A549 (cell line): Measurements from ENCODE around the gene NBL1. TPM values are rescaled to one million over a fixed set of nuclear protein-coding genes. Genes with fewer than 3 reads are reported as not detected.
A peak's percentile ranks its signal among the peaks of the same experiment; 100 is the strongest.

Source experiments
- ATAC-seq, 2 experiments: fragments of 200-7000 bp in 1 of 2; fragments of >200 bp in 1 of 2; cut with Nextera tagmentation in 1 of 2; cut with Tn5 transposase in 1 of 2; 3 replicates each; pipeline versions ENCODE4 v1.8.0 to v1.9.1; 2018 to 2020; ENCODE audit warnings: mild to moderate bottlenecking in 1 of 2, moderate library complexity in 1 of 2
- CTCF ChIA-PET: fragments of 300-600 bp; sonication (Branson Sonifier 250); formaldehyde crosslinking; extraction: SDS; loops from one replicate; lab custom pipeline; 2021; ENCODE audit warnings: antibody characterized with exemption, inconsistent platforms; lab: Yijun Ruan, JAX
- POLR2A ChIA-PET: fragments of 350-600 bp; formaldehyde crosslinking; extraction: SDS; loops from one replicate; lab custom pipeline; 2021; ENCODE audit warnings: antibody characterized with exemption, inconsistent platforms; lab: Yijun Ruan, JAX
- DNase-seq, 2 experiments: peaks; one replicate each; pipeline versions ENCODE4 v3.0.0 to v3.0.0-alpha.2; 2011 to 2016; ENCODE audit warnings: low read depth in 1 of 2, low spot score in 1 of 2
- FAIRE-seq: peaks from 2 replicates; lab custom pipeline; 2011; peaks lifted over from hg19 to GRCh38; lab: Jason Lieb, UNC
- H3K27ac ChIP-seq, 2 experiments: fragments of >200 bp; sonication (Bioruptor Twin); formaldehyde crosslinking; 3 replicates each; pipeline ENCODE4 v1.5.1; 2016 to 2017
- H3K4me1 ChIP-seq: fragments of >200 bp; sonication (Bioruptor Twin); formaldehyde crosslinking; 3 replicates; pipeline ENCODE4 v1.6.1; 2016
- H3K4me2 ChIP-seq: fragments of >200 bp; sonication (Bioruptor Twin); formaldehyde crosslinking; 3 replicates; pipeline ENCODE4 v1.6.1; 2016
- H3K4me3 ChIP-seq: fragments of >200 bp; sonication (Bioruptor Twin); formaldehyde crosslinking; 3 replicates; pipeline ENCODE4 v1.5.1; 2016
- H3K9me3 ChIP-seq: fragments of >200 bp; sonication (Bioruptor Twin); formaldehyde crosslinking; 3 replicates; pipeline ENCODE4 v1.6.1; 2016
- CEBPB ChIP-seq, 2 experiments: fragments of >200 bp in 1 of 2; sonication (Bioruptor Twin) in 1 of 2; formaldehyde crosslinking in 1 of 2; IDR thresholded peaks; 2 replicates each; pipeline ENCODE4 v1.6.1; 2012 to 2016
- CHD4 ChIP-seq: fragments of 200-600 bp; sonication (generic); IDR thresholded peaks from 2 replicates; pipeline ENCODE4 v1.6.1; 2016; ENCODE audit warnings: antibody characterized with exemption, mild to moderate bottlenecking, borderline replicate concordance
- EHF ChIP-seq: fragments of 250-450 bp; sonication (Bioruptor Pico); IDR thresholded peaks from 2 replicates; pipeline ENCODE4 v1.5.0; 2020; ENCODE audit warnings: mild to moderate bottlenecking
- EP300 ChIP-seq, 2 experiments: fragments of >200 bp; sonication (Bioruptor Twin); formaldehyde crosslinking; IDR thresholded peaks; 2 replicates in 1 of 2; 3 replicates in 1 of 2; pipeline ENCODE4 v1.6.1; 2016 to 2017
- ESRRA ChIP-seq: fragments of 150-350 bp; IDR thresholded peaks from 2 replicates; pipeline ENCODE4 v1.6.1; 2014; ENCODE audit warnings: mild to moderate bottlenecking, low read length, borderline replicate concordance
- HOXB13 ChIP-seq: fragments of 250-450 bp; sonication (Bioruptor Pico); IDR thresholded peaks from 2 replicates; pipeline ENCODE4 v1.5.0; 2020; ENCODE audit warnings: low read depth, mild to moderate bottlenecking, moderate library complexity
- MAZ ChIP-seq: fragments of 150-350 bp; IDR thresholded peaks from 2 replicates; pipeline ENCODE4 v1.6.1; 2014; ENCODE audit warnings: antibody characterized with exemption, low read depth, low read length, borderline replicate concordance
- RAD21 ChIP-seq, 2 experiments: fragments of >200 bp in 1 of 2; sonication (Bioruptor Twin) in 1 of 2; formaldehyde crosslinking in 1 of 2; IDR thresholded peaks in 1 of 2; conservative IDR thresholded peaks in 1 of 2; 2 replicates in 1 of 2; 3 replicates in 1 of 2; pipeline ENCODE4 v1.6.1; 2012 to 2018; ENCODE audit warnings: inconsistent platforms in 1 of 2
- RARB ChIP-seq: fragments of 250-450 bp; sonication (Bioruptor Pico); IDR thresholded peaks from 2 replicates; pipeline ENCODE4 v1.8.0; 2021; ENCODE audit warnings: mild to moderate bottlenecking, moderate library complexity
- SMC3 ChIP-seq: fragments of >200 bp; sonication (Bioruptor Twin); formaldehyde crosslinking; IDR thresholded peaks from 3 replicates; pipeline ENCODE4 v1.6.1; 2018; ENCODE audit warnings: inconsistent platforms
- SREBF2 ChIP-seq: fragments of 450-650 bp; IDR thresholded peaks from 2 replicates; pipeline ENCODE4 v1.6.1; 2014; ENCODE audit warnings: mild to moderate bottlenecking, moderate library complexity
- ZNF302 ChIP-seq: fragments of 250-450 bp; sonication (Bioruptor Pico); IDR thresholded peaks from 2 replicates; pipeline ENCODE4 v1.9.0; 2021; ENCODE audit warnings: inconsistent platforms, mild to moderate bottlenecking, moderate library complexity
- WGBS: methylation state at CpG from one replicate; pipeline ENCODE4 v1.1.6; 2017; ENCODE audit errors: missing lambda C conversion rate; 5-methylcytosine and 5-hydroxymethylcytosine counted together
- polyA plus RNA-seq, 4 experiments: library from polyadenylated mRNA; depleted of rRNA in 3 of 4; stranded (reverse); fragments of >200 nt; fragmentation: RNase III in 1 of 4; extraction: RNeasy Plus Mini Kit Qiagen cat#74134 plus additional on column Dnase treatment in 1 of 4; gene quantifications; 2 replicates in 3 of 4; 3 replicates in 1 of 4; pipeline ENCODE4 v1.2.3, GENCODE V29; 2011 to 2017
- TF ChIP-seq, protein P1 (sequence below): fragments of >200 bp; sonication (Bioruptor Twin); formaldehyde crosslinking; IDR thresholded peaks from 3 replicates; pipeline ENCODE4 v1.5.1; 2016
- TF ChIP-seq, protein P2 (sequence below): IDR thresholded peaks from 2 replicates; pipeline ENCODE4 v1.6.1; 2012

NBL1 gene
- polyA plus RNA-seq, 2 of the 4 experiments (the other 2 are of a cell fraction) = 16.3 to 19.0 TPM

DNA sequence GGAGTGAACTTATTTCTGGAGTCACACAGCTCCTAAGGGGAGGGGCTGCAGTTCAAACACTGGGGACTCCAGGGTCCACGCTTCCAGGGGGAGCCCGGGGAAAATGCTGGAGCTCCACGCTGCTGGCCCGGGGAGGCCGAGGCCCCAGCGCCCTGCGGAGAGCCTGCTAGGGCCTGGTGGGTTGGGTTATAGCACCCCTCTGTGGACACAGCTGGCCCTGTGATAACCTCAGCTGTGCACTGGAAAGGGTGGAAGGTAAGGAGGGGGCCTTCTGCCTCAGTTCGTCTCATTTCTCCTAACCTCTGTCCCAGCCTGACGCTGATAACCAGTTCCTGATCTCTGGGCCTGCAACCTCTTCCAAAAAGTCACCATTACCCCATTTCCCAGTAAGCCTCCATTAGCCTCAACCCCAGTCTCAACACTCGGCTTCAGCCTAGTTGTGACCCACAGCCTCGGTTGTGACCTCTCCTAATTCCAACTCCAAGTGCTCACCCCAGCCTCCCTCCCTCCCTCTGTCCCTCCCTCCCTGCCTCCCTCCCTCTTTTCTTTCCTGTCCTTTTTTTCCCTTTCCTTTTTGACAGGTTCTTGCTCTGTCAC, 7.1 kb downstream of the NBL1 start:
- Histone ChIP-seq H3K4me2 (peak overlapping the region; percentile 63), H3K4me1 (peaks cover 22% of the 10 kb centered on the region), H3K27ac (0 out of 6 replicates have a peak overlapping the region, but pooled peaks of 1 of the 2 experiments have one; percentile 7), H3K9me3 (no peaks in the 10 kb centered on the region), H3K4me3 (no peak overlapping the region)
- POLR2A ChIA-PET = interaction anchor here (0.7 to 1.0 kb wide), 2 partner anchors 8 to 54 kb away, joined by 3 read pairs; a partner anchor contains a TSS
- whole genome bisulfite sequencing = 32% methylated on average over 11 of the region's 11 CpGs
- CTCF ChIA-PET = interaction anchor here (0.6 to 7.7 kb wide), 40 partner anchors 9 to 535 kb away, joined by 3 to 45 read pairs (median 4); no protein-coding TSS in a partner anchor
- no peak for FAIRE-seq
- peak; percentile 89 to 90 for ATAC-seq
- TF ChIP-seq, protein P1, sequence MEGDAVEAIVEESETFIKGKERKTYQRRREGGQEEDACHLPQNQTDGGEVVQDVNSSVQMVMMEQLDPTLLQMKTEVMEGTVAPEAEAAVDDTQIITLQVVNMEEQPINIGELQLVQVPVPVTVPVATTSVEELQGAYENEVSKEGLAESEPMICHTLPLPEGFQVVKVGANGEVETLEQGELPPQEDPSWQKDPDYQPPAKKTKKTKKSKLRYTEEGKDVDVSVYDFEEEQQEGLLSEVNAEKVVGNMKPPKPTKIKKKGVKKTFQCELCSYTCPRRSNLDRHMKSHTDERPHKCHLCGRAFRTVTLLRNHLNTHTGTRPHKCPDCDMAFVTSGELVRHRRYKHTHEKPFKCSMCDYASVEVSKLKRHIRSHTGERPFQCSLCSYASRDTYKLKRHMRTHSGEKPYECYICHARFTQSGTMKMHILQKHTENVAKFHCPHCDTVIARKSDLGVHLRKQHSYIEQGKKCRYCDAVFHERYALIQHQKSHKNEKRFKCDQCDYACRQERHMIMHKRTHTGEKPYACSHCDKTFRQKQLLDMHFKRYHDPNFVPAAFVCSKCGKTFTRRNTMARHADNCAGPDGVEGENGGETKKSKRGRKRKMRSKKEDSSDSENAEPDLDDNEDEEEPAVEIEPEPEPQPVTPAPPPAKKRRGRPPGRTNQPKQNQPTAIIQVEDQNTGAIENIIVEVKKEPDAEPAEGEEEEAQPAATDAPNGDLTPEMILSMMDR = peak; percentile 65
- TF ChIP-seq CHD4 = no peak
- peak; percentile 66 for TF ChIP-seq SMC3
- TF ChIP-seq RAD21 (conservative IDR thresholded peaks at IDR 0.05 in 1 of 2, IDR thresholded peaks at IDR 0.05 in 1 of 2) = peak; percentile 82 to 83
- peak; percentile 46 to 77 for DNase-seq

DNA sequence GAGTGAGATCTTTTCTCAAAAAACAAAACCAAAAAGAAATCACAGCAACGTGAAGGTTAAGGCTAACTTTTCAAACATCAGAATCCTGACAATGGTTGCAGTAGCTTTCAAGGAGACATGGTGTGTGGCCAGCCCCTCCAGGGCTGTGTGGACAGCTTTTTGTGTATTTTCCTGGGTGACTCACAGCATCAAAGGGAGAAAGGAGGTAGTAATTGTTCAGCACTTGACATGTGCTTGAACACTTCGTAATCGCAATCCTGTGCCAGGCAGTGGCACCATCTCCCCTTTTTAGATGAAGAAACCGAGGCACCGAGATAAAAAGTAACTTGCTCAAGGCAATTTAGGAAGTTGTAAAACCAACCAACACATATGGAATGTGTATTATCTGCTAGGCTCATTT, 10.3 kb downstream of the NBL1 start:
- FAIRE-seq = no peak

DNA sequence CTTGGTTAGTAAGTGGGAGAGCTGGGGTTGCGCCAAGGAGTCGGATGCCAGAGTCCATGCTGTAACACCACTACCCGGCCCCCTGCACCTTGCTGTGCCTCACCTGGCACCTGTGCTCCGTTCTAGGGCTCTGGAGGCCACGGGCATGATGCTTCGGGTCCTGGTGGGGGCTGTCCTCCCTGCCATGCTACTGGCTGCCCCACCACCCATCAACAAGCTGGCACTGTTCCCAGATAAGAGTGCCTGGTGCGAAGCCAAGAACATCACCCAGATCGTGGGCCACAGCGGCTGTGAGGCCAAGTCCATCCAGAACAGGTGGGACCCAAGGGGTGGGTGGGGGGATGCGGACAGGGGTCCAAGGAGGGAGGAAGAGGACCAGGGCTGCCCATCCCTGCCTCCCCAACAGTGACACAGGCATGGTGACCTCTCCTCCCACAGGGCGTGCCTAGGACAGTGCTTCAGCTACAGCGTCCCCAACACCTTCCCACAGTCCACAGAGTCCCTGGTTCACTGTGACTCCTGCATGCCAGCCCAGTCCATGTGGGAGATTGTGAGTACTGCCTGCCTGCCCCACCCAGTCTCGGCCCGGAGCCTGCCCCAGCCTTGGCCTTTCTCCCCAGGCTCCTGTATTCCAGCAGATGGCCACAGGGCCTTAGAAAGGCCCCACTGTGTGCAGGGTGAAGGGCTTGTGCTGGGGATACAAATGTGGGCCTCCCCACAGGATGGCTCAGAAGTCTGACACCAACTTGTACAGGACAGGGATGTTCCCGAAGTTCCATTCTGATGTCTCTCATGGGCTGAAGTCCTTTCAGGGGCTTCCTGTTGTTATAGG, 11.0 kb downstream of the NBL1 start:
- Histone ChIP-seq H3K27ac (no peak overlapping the region), H3K4me3 (no peak overlapping the region), H3K9me3 (no peaks in the 10 kb centered on the region), H3K4me1 (peaks cover 25% of the 10 kb centered on the region), H3K4me2 (no peak overlapping the region)
- WGBS = 87% methylated on average over 10 of the region's 15 CpGs
- ChIA-PET CTCF (interaction anchor here (0.6 to 2.0 kb wide), 10 partner anchors 12 to 311 kb away, joined by 3 to 15 read pairs (median 6); no protein-coding TSS in a partner anchor), POLR2A (no interaction called here)
- ATAC-seq (no peak), FAIRE-seq (no peak), DNase-seq (no peak)
- no peak for TF ChIP-seq EP300 (IDR thresholded peaks at IDR 0.05)
- no peak for TF ChIP-seq CEBPB (IDR thresholded peaks at IDR 0.05)
- TF ChIP-seq ZNF302 (CRISPR knock-in tag) = no peak
- TF ChIP-seq SREBF2 = no peak

More for the DNA sequence above, 10.3 kb downstream of the NBL1 start:
- POLR2A ChIA-PET = no interaction called here
- TF ChIP-seq, protein P2, sequence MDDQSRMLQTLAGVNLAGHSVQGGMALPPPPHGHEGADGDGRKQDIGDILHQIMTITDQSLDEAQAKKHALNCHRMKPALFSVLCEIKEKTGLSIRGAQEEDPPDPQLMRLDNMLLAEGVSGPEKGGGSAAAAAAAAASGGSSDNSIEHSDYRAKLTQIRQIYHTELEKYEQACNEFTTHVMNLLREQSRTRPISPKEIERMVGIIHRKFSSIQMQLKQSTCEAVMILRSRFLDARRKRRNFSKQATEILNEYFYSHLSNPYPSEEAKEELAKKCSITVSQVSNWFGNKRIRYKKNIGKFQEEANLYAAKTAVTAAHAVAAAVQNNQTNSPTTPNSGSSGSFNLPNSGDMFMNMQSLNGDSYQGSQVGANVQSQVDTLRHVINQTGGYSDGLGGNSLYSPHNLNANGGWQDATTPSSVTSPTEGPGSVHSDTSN = no peak
- TF ChIP-seq ESRRA (no peak), MAZ (no peak), HOXB13 (CRISPR knock-in tag) (no peak), EHF (CRISPR knock-in tag) (no peak)
- ATAC-seq (no peak), DNase-seq (peak in 1 of 2 experiments; percentile 33)
- Histone ChIP-seq H3K4me1 (peaks cover 23% of the 10 kb centered on the region), H3K4me2 (no peak overlapping the region), H3K9me3 (no peaks in the 10 kb centered on the region), H3K27ac (no peak overlapping the region), H3K4me3 (no peak overlapping the region)
- 81% methylated on average over 5 of the region's 5 CpGs for WGBS
- CTCF ChIA-PET = interaction anchor here (0.6 to 2.0 kb wide), 35 partner anchors 8 to 458 kb away, joined by 3 to 15 read pairs (median 4); partner anchors contain the start of genes HTR6 and NBL1

DNA sequence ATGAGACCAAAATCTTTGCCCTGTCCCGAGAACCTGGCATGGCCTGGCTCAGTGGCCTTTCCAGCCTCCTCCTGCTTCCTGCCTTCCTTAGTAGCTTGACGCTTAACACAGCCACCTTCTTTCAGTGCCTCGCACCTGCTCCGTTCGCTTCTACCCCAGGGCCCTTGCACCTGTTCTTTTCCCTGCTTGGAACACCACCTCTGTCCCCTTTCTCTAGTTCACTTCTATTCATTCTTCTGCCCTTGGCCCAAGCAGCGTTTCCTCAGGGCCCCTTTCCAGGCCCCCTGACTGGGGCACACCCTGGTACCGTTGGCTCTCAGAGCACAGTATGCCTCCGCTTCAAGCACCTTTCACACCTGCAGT, 11.6 kb downstream of the NBL1 start:
- WGBS = 91% methylated on average over 8 of the region's 8 CpGs
- no peaks in the 10 kb centered on the region for H3K9me3 ChIP-seq
- no peak for DNase-seq
- no peak for TF ChIP-seq RARB
- ATAC-seq = no peak
- H3K4me1 ChIP-seq = peaks cover 23% of the 10 kb centered on the region
- H3K27ac ChIP-seq = no peak overlapping the region
- FAIRE-seq = no peak
- no peak overlapping the region for H3K4me3 ChIP-seq
- CTCF ChIA-PET = interaction anchor here (1.1 kb wide), 1 partner anchor 311 kb away, joined by 6 read pairs; no protein-coding TSS in a partner anchor
- POLR2A ChIA-PET = no interaction called here
- H3K4me2 ChIP-seq = no peak overlapping the region
